Measurements from ENCODE around the gene AP1B1. TPM values are rescaled to one million over a fixed set of nuclear protein-coding genes. Genes with fewer than 3 reads are reported as not detected.

Gene AP1B1
- total and polyA plus RNA-seq, 2 of the 8 experiments (the other 6 are each of a cell fraction or from before 2014, with no cell fraction given), result 64.2 to 86.8 TPM

DNA sequence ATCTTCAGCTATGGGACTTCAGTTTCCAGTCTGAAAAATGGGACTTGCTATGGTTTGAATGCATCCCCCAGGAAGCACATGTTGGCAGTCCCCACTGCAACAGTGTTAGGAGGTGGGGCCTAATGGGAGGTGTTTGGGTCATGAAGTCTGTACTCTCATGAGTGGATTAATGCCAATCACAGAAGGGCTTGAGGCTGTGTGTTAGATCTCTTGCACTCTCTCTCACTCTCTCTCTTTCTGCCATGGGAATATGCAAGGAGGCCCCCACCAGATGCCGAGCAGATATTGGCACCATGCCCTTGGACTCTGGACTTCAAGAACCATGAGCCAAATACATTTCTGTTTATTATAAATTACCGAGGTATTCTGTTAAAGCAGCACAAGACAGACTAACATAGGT, 7.8 kb upstream of the AP1B1 start:
- no peak overlapping the region for H3K18ac ChIP-seq (ENCODE audit: extremely low read depth, low read length)
- H3K4me3 ChIP-seq (ENCODE audit: extremely low read depth in 1 of 4, insufficient read depth in 2 of 4, low read depth in 3 of 4, low read length in 4 of 4), result no peak overlapping the region
- H3K56ac ChIP-seq (replicated peaks; ENCODE audit: insufficient read length, low read depth, low read length), result no peak overlapping the region
- no peaks in the 10 kb centered on the region for H3K4me1 ChIP-seq (replicated peaks in 1 of 4; ENCODE audit: control insufficient read depth in 3 of 4, insufficient read depth in 4 of 4, low read length in 3 of 4)
- DNase-seq (ENCODE audit: low read depth in 1 of 2, low spot score in 2 of 2) (no peak), FAIRE-seq (no peak)
- no peak overlapping the region for H2BK20ac ChIP-seq (ENCODE audit: low read length)
- no peak for TF ChIP-seq CBX8 (IDR thresholded peaks at IDR 0.05; ENCODE audit: borderline replicate concordance, low read depth, low read length)
- TF ChIP-seq, protein P1, sequence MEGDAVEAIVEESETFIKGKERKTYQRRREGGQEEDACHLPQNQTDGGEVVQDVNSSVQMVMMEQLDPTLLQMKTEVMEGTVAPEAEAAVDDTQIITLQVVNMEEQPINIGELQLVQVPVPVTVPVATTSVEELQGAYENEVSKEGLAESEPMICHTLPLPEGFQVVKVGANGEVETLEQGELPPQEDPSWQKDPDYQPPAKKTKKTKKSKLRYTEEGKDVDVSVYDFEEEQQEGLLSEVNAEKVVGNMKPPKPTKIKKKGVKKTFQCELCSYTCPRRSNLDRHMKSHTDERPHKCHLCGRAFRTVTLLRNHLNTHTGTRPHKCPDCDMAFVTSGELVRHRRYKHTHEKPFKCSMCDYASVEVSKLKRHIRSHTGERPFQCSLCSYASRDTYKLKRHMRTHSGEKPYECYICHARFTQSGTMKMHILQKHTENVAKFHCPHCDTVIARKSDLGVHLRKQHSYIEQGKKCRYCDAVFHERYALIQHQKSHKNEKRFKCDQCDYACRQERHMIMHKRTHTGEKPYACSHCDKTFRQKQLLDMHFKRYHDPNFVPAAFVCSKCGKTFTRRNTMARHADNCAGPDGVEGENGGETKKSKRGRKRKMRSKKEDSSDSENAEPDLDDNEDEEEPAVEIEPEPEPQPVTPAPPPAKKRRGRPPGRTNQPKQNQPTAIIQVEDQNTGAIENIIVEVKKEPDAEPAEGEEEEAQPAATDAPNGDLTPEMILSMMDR (IDR thresholded peaks at IDR 0.05; ENCODE audit: control extremely low read depth in 1 of 3, insufficient read depth in 1 of 3, low read depth in 1 of 3, low read length in 3 of 3), result no peak
- H4K20me1 ChIP-seq (replicated peaks in 1 of 2; ENCODE audit: control insufficient read depth in 1 of 2, insufficient read depth in 2 of 2, low read length in 2 of 2), result no peaks in the 10 kb centered on the region
- H4K5ac ChIP-seq (ENCODE audit: insufficient read length, low read depth, low read length), result no peak overlapping the region
- no peaks in the 10 kb centered on the region for H3K36me3 ChIP-seq (ENCODE audit: control insufficient read depth in 2 of 4, insufficient read depth in 4 of 4, low read length in 3 of 4)
- H3K79me2 ChIP-seq (ENCODE audit: control insufficient read depth in 1 of 2, insufficient read depth in 2 of 2, low read length in 2 of 2), result no peaks in the 10 kb centered on the region
- no peaks in the 10 kb centered on the region for H3K27me3 ChIP-seq (replicated peaks in 1 of 4; ENCODE audit: control insufficient read depth in 3 of 4, extremely low read depth in 1 of 4, insufficient read depth in 3 of 4, low read length in 3 of 4)
- no peak overlapping the region for H3K4ac ChIP-seq (replicated peaks; ENCODE audit: insufficient read length, low read depth, low read length)
- CTCF ChIA-PET (ENCODE audit: partially characterized antibody), result interaction anchor here (0.8 to 6.1 kb wide), 11 partner anchors 17 to 134 kb away, joined by 3 to 47 read pairs (median 5); no protein-coding TSS in a partner anchor
- no peak overlapping the region for H4K91ac ChIP-seq (replicated peaks; ENCODE audit: insufficient read length, low read length)
- H3K23ac ChIP-seq (ENCODE audit: insufficient read length), result no peak overlapping the region
- H3K4me2 ChIP-seq (ENCODE audit: insufficient read depth in 1 of 2, low read depth in 2 of 2, low read length in 2 of 2), result no peak overlapping the region
- H2BK5ac ChIP-seq (ENCODE audit: low read depth, low read length), result no peak overlapping the region
- no peak overlapping the region for H3K9ac ChIP-seq (replicated peaks in 1 of 4; ENCODE audit: extremely low read depth in 1 of 4, low read depth in 3 of 4, low read length in 3 of 4)
- H2AFZ ChIP-seq (ENCODE audit: low read length), result no peak overlapping the region
- H3K27ac ChIP-seq (ENCODE audit: low read depth, low read length), result no peak overlapping the region
- H2AK5ac ChIP-seq (ENCODE audit: low read depth, low read length), result no peak overlapping the region
- POLR2A ChIA-PET (ENCODE audit: partially characterized antibody), result interaction anchor here (0.6 to 1.0 kb wide), 2 partner anchors 29 to 86 kb away, joined by 3 to 5 read pairs; no protein-coding TSS in a partner anchor
- H4K8ac ChIP-seq (ENCODE audit: extremely low read depth, insufficient read depth, low read length), result no peak overlapping the region
- H2BK120ac ChIP-seq (replicated peaks; ENCODE audit: low read depth, low read length), result no peak overlapping the region
- no peak overlapping the region for H2BK12ac ChIP-seq (ENCODE audit: low read depth, low read length)
- WGBS, 2 experiments (ENCODE audit: extremely low coverage in 1 of 2, insufficient coverage in 1 of 2, insufficient read length in 1 of 2, insufficient replicate concordance in 2 of 2, low coverage in 1 of 2, low lambda C conversion rate in 2 of 2, missing lambda C conversion rate in 1 of 2), result 82% methylated on average over 2 of the region's 2 CpGs; no CpG with 5 or more reads in 1 of the 2 experiments
- H3K9me3 ChIP-seq (ENCODE audit: insufficient read depth in 2 of 2, low read depth in 1 of 2, low read length in 1 of 2), result no peaks in the 10 kb centered on the region
- H2BK15ac ChIP-seq (ENCODE audit: low read length), result no peak overlapping the region
- H3K79me1 ChIP-seq (ENCODE audit: low read depth, low read length), result no peaks in the 10 kb centered on the region
- no peaks in the 10 kb centered on the region for H3K23me2 ChIP-seq (ENCODE audit: low read depth, low read length)
- no peak overlapping the region for H3K14ac ChIP-seq (ENCODE audit: insufficient read length)

All from H1 (cell line).